HepG2 (cell line): ENCODE results near the gene NFE2L2. TPM values are rescaled to one million over a fixed set of nuclear protein-coding genes. Genes with fewer than 3 reads are reported as not detected.

ENCODE experiments used
- AHDC1 ChIP-seq: sonication (generic); formaldehyde crosslinking; IDR thresholded peaks from 2 replicates; pipeline ENCODE4 v1.5.1; 2020; ENCODE audit warnings: mild to moderate bottlenecking, missing genetic modification reagents, borderline replicate concordance
- CREM ChIP-seq, 2 experiments: sonication (generic) in 1 of 2; formaldehyde crosslinking in 1 of 2; IDR thresholded peaks; 2 replicates each; pipeline versions ENCODE4 v1.4.0 to v1.6.1; 2016 to 2020; ENCODE audit warnings: antibody characterized with exemption in 1 of 2, mild to moderate bottlenecking in 1 of 2, missing genetic modification reagents in 1 of 2
- KDM5A ChIP-seq: fragments of 200-600 bp; sonication (generic); IDR thresholded peaks from 2 replicates; pipeline ENCODE4 v1.7.0; 2018; ENCODE audit warnings: antibody characterized with exemption, mild to moderate bottlenecking, low read length, borderline replicate concordance
- KLF9 ChIP-seq: IDR thresholded peaks from 2 replicates; pipeline ENCODE4 v1.6.1; 2016; ENCODE audit warnings: low read depth
- LCORL ChIP-seq, 2 experiments: fragments of 450-650 bp in 1 of 2; sonication (generic) in 1 of 2; formaldehyde crosslinking in 1 of 2; IDR thresholded peaks; 2 replicates each; pipeline versions ENCODE4 v1.5.0 to v1.6.1; 2017 to 2020; ENCODE audit warnings: antibody characterized with exemption in 1 of 2, missing genetic modification reagents in 1 of 2
- RAD21 ChIP-seq: fragments of 450-650 bp; formaldehyde crosslinking; IDR thresholded peaks from 2 replicates; pipeline ENCODE4 v1.5.0; 2020; ENCODE audit warnings: mild to moderate bottlenecking
- TCF7 ChIP-seq: sonication (generic); IDR thresholded peaks from 2 replicates; pipeline ENCODE4 v1.6.1; 2016; ENCODE audit warnings: antibody characterized with exemption, low read depth
- TSC22D2 ChIP-seq: sonication (generic); formaldehyde crosslinking; IDR thresholded peaks from 2 replicates; pipeline ENCODE4 v1.5.1; 2020; ENCODE audit warnings: missing genetic modification reagents, mild to moderate bottlenecking, borderline replicate concordance
- ZBTB20 ChIP-seq: sonication (generic); formaldehyde crosslinking; IDR thresholded peaks from 2 replicates; pipeline ENCODE4 v1.8.1; 2023; ENCODE audit warnings: missing genetic modification reagents, low read depth, mild to moderate bottlenecking, borderline replicate concordance
- ZBTB7B ChIP-seq: sonication (generic); formaldehyde crosslinking; IDR thresholded peaks from 2 replicates; pipeline ENCODE4 v1.4.0; 2020; ENCODE audit warnings: missing genetic modification reagents
- ZNF124 ChIP-seq: sonication (generic); formaldehyde crosslinking; IDR thresholded peaks from 2 replicates; pipeline ENCODE4 v1.4.0; 2020; ENCODE audit warnings: missing genetic modification reagents
- ZNF512 ChIP-seq: sonication (generic); formaldehyde crosslinking; IDR thresholded peaks from 2 replicates; pipeline ENCODE4 v1.4.0; 2020; ENCODE audit warnings: mild to moderate bottlenecking, missing genetic modification reagents
- ZNF792 ChIP-seq: IDR thresholded peaks from 2 replicates; pipeline ENCODE4 v1.6.1; 2016
- ZSCAN22 ChIP-seq: sonication (generic); formaldehyde crosslinking; IDR thresholded peaks from 2 replicates; pipeline ENCODE4 v1.4.0; 2020; ENCODE audit warnings: mild to moderate bottlenecking, missing genetic modification reagents
- polyA plus RNA-seq, 8 experiments: library from polyadenylated mRNA; depleted of rRNA in 3 of 8; stranded (reverse) in 7 of 8; unstranded in 1 of 8; fragments of >200 nt; fragmentation: Illumina TruSeq in 4 of 8; extraction: Trizol in 4 of 8; gene quantifications; 2 replicates each; pipeline versions ENCODE4 v1.2.1 to v1.2.3, GENCODE V29; 2011 to 2016; ENCODE audit warnings: low read depth in 4 of 8, missing spikeins in 1 of 8, mixed read lengths in 1 of 8; ENCODE audit not compliant: insufficient read depth in 1 of 8
- total RNA-seq, 5 experiments: library from RNA; depleted of rRNA; stranded (reverse); fragments of >200 nt; fragmentation: Illumina TruSeq; extraction: Trizol; gene quantifications; 2 replicates each; pipeline ENCODE4 v1.2.3, GENCODE V29; 2016; ENCODE audit warnings: low read depth in 1 of 5
- TF ChIP-seq, protein P1 (sequence below): IDR thresholded peaks from 2 replicates; pipeline ENCODE4 v1.6.1; 2012; ENCODE audit warnings: low read length, improper control_type of control experiment
- TF ChIP-seq, protein P2 (sequence below): sonication (generic); formaldehyde crosslinking; IDR thresholded peaks from 2 replicates; pipeline ENCODE4 v1.4.0; 2020; ENCODE audit warnings: missing genetic modification reagents

NFE2L2 gene
- total and polyA plus RNA-seq, 2 of the 13 experiments (the other 11 are each of a cell fraction or from before 2014, with no cell fraction given): 84.6 to 215 TPM

DNA sequence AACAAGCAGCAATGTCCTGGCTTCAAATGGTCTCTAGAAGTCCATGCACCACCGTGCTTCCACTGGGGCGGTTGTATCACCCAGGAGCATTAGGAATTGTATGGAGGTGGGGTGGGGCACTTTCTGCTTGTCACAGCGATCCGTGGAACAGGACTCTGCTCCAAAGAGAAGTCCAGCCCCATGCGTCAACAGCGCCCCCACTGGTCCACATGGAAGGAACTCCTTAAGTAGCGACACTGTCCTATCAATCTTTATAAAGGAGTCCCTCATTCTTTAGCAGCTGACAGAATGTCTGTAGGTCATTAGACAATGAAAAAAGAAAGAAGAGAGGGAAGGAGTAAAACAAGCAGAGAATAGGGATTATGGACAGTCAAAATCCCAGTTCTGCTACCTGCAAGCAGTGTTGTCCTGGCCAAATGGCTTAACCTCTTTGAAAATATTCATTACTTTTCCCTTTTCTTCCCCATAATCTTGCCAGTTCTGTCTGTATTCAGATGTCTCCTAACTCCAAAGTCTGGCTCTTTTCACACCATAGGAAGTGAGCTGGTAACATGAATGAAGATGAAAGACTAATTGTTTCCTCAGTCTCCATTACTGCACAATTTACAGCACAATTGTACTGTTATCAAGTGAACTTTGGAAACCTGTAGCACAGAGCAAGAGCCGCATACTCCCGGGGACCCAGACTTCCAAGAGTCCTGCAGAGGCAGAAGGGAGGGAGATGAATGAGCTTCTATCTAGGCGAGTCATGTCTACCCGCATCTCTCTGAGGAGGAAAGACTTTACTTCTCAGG, 9.9 kb downstream of the NFE2L2 start (continued):
- TF ChIP-seq ZSCAN22 (CRISPR knock-in tag) (no peak), ZBTB7B (CRISPR knock-in tag) (0 out of 2 replicates have a peak, but pooled peaks have one; percentile 15), LCORL (IDR thresholded peaks at IDR 0.05) (no peak), LCORL (CRISPR knock-in tag; IDR thresholded peaks at IDR 0.05) (no peak), ZBTB20 (CRISPR knock-in tag) (peak; percentile 45; the same call in 1 of the 2 replicates), ZNF124 (CRISPR knock-in tag) (no peak), KDM5A (peak; percentile 48; the same call in 1 of the 2 replicates), AHDC1 (CRISPR knock-in tag) (peak; percentile 40; the same call in 1 of the 2 replicates), KLF9 (CRISPR knock-in tag) (no peak), TCF7 (no peak), RAD21 (CRISPR knock-in tag) (peak; percentile 71), TSC22D2 (peak; percentile 21; the same call in 1 of the 2 replicates), ZNF512 (CRISPR knock-in tag) (peak; percentile 15; the same call in 1 of the 2 replicates), ZNF792 (no peak), CREM (IDR thresholded peaks at IDR 0.05) (peak; percentile 46; the same call in 1 of the 2 replicates), CREM (CRISPR knock-in tag; IDR thresholded peaks at IDR 0.05) (no peak)
- TF ChIP-seq, protein P1, sequence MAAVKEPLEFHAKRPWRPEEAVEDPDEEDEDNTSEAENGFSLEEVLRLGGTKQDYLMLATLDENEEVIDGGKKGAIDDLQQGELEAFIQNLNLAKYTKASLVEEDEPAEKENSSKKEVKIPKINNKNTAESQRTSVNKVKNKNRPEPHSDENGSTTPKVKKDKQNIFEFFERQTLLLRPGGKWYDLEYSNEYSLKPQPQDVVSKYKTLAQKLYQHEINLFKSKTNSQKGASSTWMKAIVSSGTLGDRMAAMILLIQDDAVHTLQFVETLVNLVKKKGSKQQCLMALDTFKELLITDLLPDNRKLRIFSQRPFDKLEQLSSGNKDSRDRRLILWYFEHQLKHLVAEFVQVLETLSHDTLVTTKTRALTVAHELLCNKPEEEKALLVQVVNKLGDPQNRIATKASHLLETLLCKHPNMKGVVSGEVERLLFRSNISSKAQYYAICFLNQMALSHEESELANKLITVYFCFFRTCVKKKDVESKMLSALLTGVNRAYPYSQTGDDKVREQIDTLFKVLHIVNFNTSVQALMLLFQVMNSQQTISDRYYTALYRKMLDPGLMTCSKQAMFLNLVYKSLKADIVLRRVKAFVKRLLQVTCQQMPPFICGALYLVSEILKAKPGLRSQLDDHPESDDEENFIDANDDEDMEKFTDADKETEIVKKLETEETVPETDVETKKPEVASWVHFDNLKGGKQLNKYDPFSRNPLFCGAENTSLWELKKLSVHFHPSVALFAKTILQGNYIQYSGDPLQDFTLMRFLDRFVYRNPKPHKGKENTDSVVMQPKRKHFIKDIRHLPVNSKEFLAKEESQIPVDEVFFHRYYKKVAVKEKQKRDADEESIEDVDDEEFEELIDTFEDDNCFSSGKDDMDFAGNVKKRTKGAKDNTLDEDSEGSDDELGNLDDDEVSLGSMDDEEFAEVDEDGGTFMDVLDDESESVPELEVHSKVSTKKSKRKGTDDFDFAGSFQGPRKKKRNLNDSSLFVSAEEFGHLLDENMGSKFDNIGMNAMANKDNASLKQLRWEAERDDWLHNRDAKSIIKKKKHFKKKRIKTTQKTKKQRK: no peak
- TF ChIP-seq, protein P2, sequence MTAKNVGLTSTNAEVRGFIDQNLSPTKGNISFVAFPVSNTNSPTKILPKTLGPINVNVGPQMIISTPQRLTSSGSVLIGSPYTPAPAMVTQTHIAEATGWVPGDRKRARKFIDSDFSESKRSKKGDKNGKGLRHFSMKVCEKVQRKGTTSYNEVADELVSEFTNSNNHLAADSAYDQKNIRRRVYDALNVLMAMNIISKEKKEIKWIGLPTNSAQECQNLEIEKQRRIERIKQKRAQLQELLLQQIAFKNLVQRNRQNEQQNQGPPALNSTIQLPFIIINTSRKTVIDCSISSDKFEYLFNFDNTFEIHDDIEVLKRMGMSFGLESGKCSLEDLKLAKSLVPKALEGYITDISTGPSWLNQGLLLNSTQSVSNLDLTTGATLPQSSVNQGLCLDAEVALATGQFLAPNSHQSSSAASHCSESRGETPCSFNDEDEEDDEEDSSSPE (CRISPR knock-in tag): no peak
